GM12878 (cell line): ENCODE results near the gene ARID5B. TPM values are rescaled to one million over a fixed set of nuclear protein-coding genes. Genes with fewer than 3 reads are reported as not detected.

Source experiments
- ATAC-seq: fragments of 200-7000 bp; cut with Tn5 transposase; 3 replicates; pipeline ENCODE4 v1.9.1; 2020; ENCODE audit warnings: mild to moderate bottlenecking, moderate library complexity
- BruUV-seq: library from RNA; stranded (reverse); fragments of 400-500 nt; replicated peaks from 2 replicates; lab custom pipeline; 2021; lab: Mats Ljungman, UMichigan
- CTCF ChIA-PET: fragments of 300-600 bp; sonication (Branson Sonifier 250); formaldehyde crosslinking; extraction: SDS; loops from one replicate; lab custom pipeline; 2021; ENCODE audit warnings: inconsistent platforms; lab: Yijun Ruan, JAX
- POLR2A ChIA-PET: fragments of 350-600 bp; formaldehyde crosslinking; extraction: SDS; loops from one replicate; lab custom pipeline; 2021; ENCODE audit warnings: inconsistent platforms; lab: Charles Lee
- RAD21 ChIA-PET: fragments of 300-600 bp; sonication (Branson Sonifier 250); formaldehyde crosslinking; loops from one replicate; lab custom pipeline; 2023; ENCODE audit warnings: antibody characterized with exemption; ENCODE audit not compliant: unreplicated experiment; lab: Charles Lee
- SMC1A ChIA-PET: fragments of 300-600 bp; sonication (Branson Sonifier 250); formaldehyde crosslinking; loops from one replicate; lab custom pipeline; 2023; ENCODE audit not compliant: unreplicated experiment, uncharacterized antibody; lab: Charles Lee
- DNase-seq: peaks from one replicate; pipeline ENCODE4 v3.0.0-alpha.2; 2011; ENCODE audit warnings: low read depth, low spot score
- FAIRE-seq: peaks from 3 replicates; lab custom pipeline; 2011; peaks lifted over from hg19 to GRCh38; lab: Jason Lieb, UNC
- H2AFZ ChIP-seq: 2 replicates; pipeline ENCODE4 v1.6.0; 2011; ENCODE audit warnings: low read depth, low read length, control low read depth; ENCODE audit not compliant: control insufficient read depth
- H3K27ac ChIP-seq: 2 replicates; pipeline ENCODE4 v1.5.1; 2011; ENCODE audit warnings: control low read depth; ENCODE audit not compliant: control insufficient read depth, insufficient read depth
- H3K27me3 ChIP-seq, 2 experiments: replicated peaks in 1 of 2; 2 replicates each; pipeline versions ENCODE4 v1.6.0 to v1.6.1; 2011; ENCODE audit warnings: low read length in 1 of 2; ENCODE audit not compliant: control insufficient read depth in 2 of 2, insufficient read depth in 2 of 2
- H3K36me3 ChIP-seq, 2 experiments: 2 replicates each; pipeline ENCODE4 v1.5.1; 2011; ENCODE audit warnings: low read length in 1 of 2; ENCODE audit not compliant: control insufficient read depth in 2 of 2, insufficient read depth in 2 of 2
- H3K4me1 ChIP-seq: 2 replicates; pipeline ENCODE4 v1.6.1; 2011; ENCODE audit warnings: mild to moderate bottlenecking, low read length, moderate library complexity, mixed read lengths; ENCODE audit not compliant: control insufficient read depth, insufficient read depth
- H3K4me2 ChIP-seq: 2 replicates; pipeline ENCODE4 v1.6.0; 2011; ENCODE audit warnings: control low read depth; ENCODE audit not compliant: control insufficient read depth, insufficient read depth
- H3K4me3 ChIP-seq: fragments of 200-600 bp; sonication (generic); 2 replicates; pipeline ENCODE4 v1.5.1; 2016
- H3K79me2 ChIP-seq: 2 replicates; pipeline ENCODE4 v1.6.0; 2011; ENCODE audit warnings: low read length; ENCODE audit not compliant: control insufficient read depth, insufficient read depth
- H3K9ac ChIP-seq: 2 replicates; pipeline ENCODE4 v1.8.0; 2011; ENCODE audit warnings: low read length, control low read depth, mixed read lengths; ENCODE audit not compliant: control insufficient read depth, insufficient read depth
- H3K9me3 ChIP-seq: replicated peaks from 3 replicates; pipeline ENCODE4 v1.5.1; 2011; ENCODE audit warnings: mild to moderate bottlenecking, low read length; ENCODE audit not compliant: control insufficient read depth, insufficient read depth
- H4K20me1 ChIP-seq: 2 replicates; pipeline ENCODE4 v1.6.0; 2011; ENCODE audit not compliant: control insufficient read depth, insufficient read depth
- BCL11A ChIP-seq: IDR thresholded peaks from 2 replicates; pipeline ENCODE4 v1.6.1; 2011; ENCODE audit warnings: low read depth, low read length
- HDAC6 ChIP-seq: fragments of 200-600 bp; sonication (generic); IDR thresholded peaks from one replicate; pipeline ENCODE4 v1.8.0; 2017; ENCODE audit warnings: antibody characterized with exemption; ENCODE audit not compliant: unreplicated experiment
- POLR2A ChIP-seq: IDR thresholded peaks from 2 replicates; pipeline ENCODE4 v1.6.1; 2011; ENCODE audit warnings: low read depth, mild to moderate bottlenecking, low read length
- POLR2AphosphoS5 ChIP-seq: IDR thresholded peaks from 2 replicates; pipeline ENCODE4 v1.6.1; 2011; ENCODE audit warnings: mild to moderate bottlenecking, low read length, inconsistent platforms
- SMARCA5 ChIP-seq: fragments of 450-650 bp; IDR thresholded peaks from 2 replicates; pipeline ENCODE4 v1.6.1; 2017; ENCODE audit warnings: mild to moderate bottlenecking
- SMC3 ChIP-seq: IDR thresholded peaks from 2 replicates; pipeline ENCODE4 v1.6.1; 2011; ENCODE audit warnings: low read length, improper control_type of control experiment, borderline replicate concordance
- SREBF2 ChIP-seq: IDR thresholded peaks from 2 replicates; pipeline ENCODE4 v1.6.1; 2012; ENCODE audit warnings: mild to moderate bottlenecking, low read length
- SRF ChIP-seq, 2 experiments: IDR thresholded peaks; 2 replicates each; pipeline ENCODE4 v1.6.1; 2011; ENCODE audit warnings: low read depth in 2 of 2, low read length in 2 of 2, mild to moderate bottlenecking in 1 of 2, moderate library complexity in 1 of 2
- YBX1 ChIP-seq: fragments of 450-650 bp; IDR thresholded peaks from 2 replicates; pipeline ENCODE4 v1.6.1; 2016; ENCODE audit warnings: antibody characterized with exemption
- YY1 ChIP-seq: IDR thresholded peaks from 2 replicates; pipeline ENCODE4 v1.6.1; 2011; ENCODE audit warnings: low read depth, mild to moderate bottlenecking, low read length
- ZSCAN29 ChIP-seq: fragments of 450-650 bp; IDR thresholded peaks from 2 replicates; pipeline ENCODE4 v1.6.1; 2017; ENCODE audit warnings: mild to moderate bottlenecking, moderate library complexity
- WGBS: methylation state at CpG from one replicate; pipeline ENCODE4 v1.1.6; 2016; ENCODE audit warnings: low lambda C conversion rate; ENCODE audit not compliant: insufficient replicate concordance, insufficient coverage; ENCODE audit errors: missing lambda C conversion rate; 5-methylcytosine and 5-hydroxymethylcytosine counted together
- in situ Hi-C: fragments of 300-500 bp; cut with MboI; formaldehyde crosslinking; loops from 9 replicates; pipeline ENCODE4 v1.14.3; 2018; ENCODE audit warnings: mixed read lengths
- intact Hi-C: fragments of 100-400 bp; cut with micrococcal nuclease; formaldehyde crosslinking; loops from one replicate; pipeline ENCODE4 v1.14.2; 2022; ENCODE audit not compliant: unreplicated experiment
- polyA plus RNA-seq, 11 experiments: library from polyadenylated mRNA; depleted of rRNA in 4 of 11; unstranded in 6 of 11; stranded (reverse) in 5 of 11; fragments of >200 nt; fragmentation: Nextera tagmentation in 4 of 11; fragmentation: Illumina TruSeq in 1 of 11; extraction: Ambion mirVana in 4 of 11; extraction: Trizol in 1 of 11; gene quantifications; 1 replicate in 1 of 11; 2 replicates in 10 of 11; pipeline versions ENCODE4 v1.2.1 to v1.2.3, GENCODE V29; 2011 to 2016; ENCODE audit warnings: inconsistent platforms in 2 of 11, missing spikeins in 2 of 11, low read depth in 1 of 11
- total RNA-seq, 4 experiments: library from RNA; depleted of rRNA in 3 of 4; stranded (reverse); fragments of >200 nt in 3 of 4; fragmentation: Illumina TruSeq in 1 of 4; extraction: Trizol in 1 of 4; gene quantifications; 2 replicates each; pipeline versions ENCODE4 v1.2.1 to v1.2.3, GENCODE V29; 2013 to 2021

Gene ARID5B
- total and polyA plus RNA-seq, 10 of the 15 experiments (the other 5 are each of a cell fraction or from before 2014, with no cell fraction given): 2.7 to 8.5 (median 6.1) TPM

DNA sequence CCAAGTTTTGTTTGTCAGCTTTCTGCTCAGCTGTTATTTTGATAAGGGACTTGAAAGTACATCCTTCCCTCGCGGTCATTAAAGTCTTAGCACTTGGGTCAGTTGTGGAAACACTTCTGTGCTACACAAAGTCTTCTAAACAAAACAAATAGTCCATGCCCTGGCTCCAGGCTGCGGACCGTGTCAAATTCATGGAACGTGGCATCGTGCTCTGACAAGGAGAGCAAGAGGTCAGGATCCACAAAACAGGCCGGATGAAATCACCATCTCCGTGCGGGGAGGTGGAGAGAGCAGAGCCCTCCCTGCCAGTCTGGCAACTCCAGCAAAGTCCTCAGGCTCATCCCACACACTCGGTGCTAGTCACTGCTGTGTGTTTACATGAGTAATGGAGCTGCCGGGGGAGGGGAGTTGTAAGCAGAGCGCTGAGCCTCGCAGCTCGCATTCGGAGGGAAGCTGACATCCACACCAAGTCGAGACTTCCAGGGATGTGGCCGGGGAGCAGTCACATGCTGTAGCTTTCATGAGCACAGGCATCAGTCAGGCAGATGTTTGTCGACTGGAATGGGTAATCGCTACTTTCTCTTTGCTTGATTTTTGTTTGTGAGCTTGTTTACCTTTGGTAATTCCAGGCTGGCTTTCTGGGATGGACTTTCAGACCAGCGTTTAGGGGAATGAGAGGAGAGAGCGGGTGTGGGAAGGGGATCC is 147.6 kb downstream of the ARID5B start:
- no peak for TF ChIP-seq SMARCA5
- no peak for TF ChIP-seq ZSCAN29
- peak; percentile 17 for TF ChIP-seq HDAC6
- peak; percentile 75 for TF ChIP-seq POLR2AphosphoS5
- TF ChIP-seq POLR2A: peak; percentile 76; the same call in 1 of the 2 replicates
- no peak for TF ChIP-seq SMC3
- no peak for TF ChIP-seq YBX1
- peak; percentile 43; the same call in 1 of the 2 replicates for TF ChIP-seq YY1
- TF ChIP-seq SRF (IDR thresholded peaks at IDR 0.05; ENCODE audit: low read depth in 2 of 2, low read length in 2 of 2): no peak
- TF ChIP-seq SREBF2: no peak
- TF ChIP-seq BCL11A: 0 out of 2 replicates have a peak, but pooled peaks have one; percentile 4
- Histone ChIP-seq H2AFZ (peak overlapping the region; percentile 54), H4K20me1 (no peaks in the 10 kb centered on the region), H3K4me1 (peaks cover 64% of the 10 kb centered on the region), H3K9me3 (no peaks in the 10 kb centered on the region; the same call in 2 of the 3 replicates), H3K36me3 (peaks cover 0 to 7% of the 10 kb centered on the region in 2 experiments; a peak in 2 of 4 replicates), H3K27me3 (no peaks in the 10 kb centered on the region), H3K4me2 (peak overlapping the region; percentile 99), H3K4me3 (peak overlapping the region; percentile 68), H3K27ac (peak overlapping the region; percentile 93), H3K79me2 (peaks cover 87% of the 10 kb centered on the region), H3K9ac (peak overlapping the region; percentile 92)
- WGBS: 1% methylated on average over 21 of the region's 21 CpGs
- intact Hi-C loops: loop anchor here (5.0 kb wide), 3 partner anchors 62 to 138 kb away; no protein-coding TSS in a partner anchor
- no peak for DNase-seq
- in situ Hi-C loops: loop anchor here (5.0 kb wide), 2 partner anchors 147 to 193 kb away; partner anchors contain the start of gene ARID5B
- peak; percentile 5 for ATAC-seq
- ChIA-PET CTCF (interaction anchor here (0.6 to 2.9 kb wide), 6 partner anchors 8 to 202 kb away, joined by 3 to 24 read pairs (median 3); no protein-coding TSS in a partner anchor), POLR2A (interaction anchor here (1.4 kb wide), 1 partner anchor 147 kb away, joined by 3 read pairs; the partner anchor contains the start of gene ARID5B), SMC1A (interaction anchor here (0.9 to 4.0 kb wide), 12 partner anchors 10 to 195 kb away, joined by 3 to 32 read pairs (median 6); no protein-coding TSS in a partner anchor), RAD21 (interaction anchor here (0.6 to 3.4 kb wide), 10 partner anchors 10 to 196 kb away, joined by 3 to 17 read pairs (median 4); no protein-coding TSS in a partner anchor)
- FAIRE-seq: no peak
- BruUV-seq: no TSS peak
